Esophagus squamous epithelium (tissue), 4 donors: Measurements from ENCODE around the gene RABEP1.

Source experiments
- CTCF ChIP-seq, 6 experiments: fragments of 450-650 bp in 4 of 6; fragments of 200-600 bp in 2 of 6; sonication (generic) in 2 of 6; IDR thresholded peaks; one replicate each; pipeline ENCODE4 v1.5.1; 2016 to 2019; ENCODE audit warnings: antibody characterized with exemption in 6 of 6, mild to moderate bottlenecking in 4 of 6, moderate library complexity in 4 of 6
- POLR2A ChIP-seq, 4 donors: fragments of 450-650 bp; IDR thresholded peaks; one replicate each; pipeline ENCODE4 v1.6.1; 2017; ENCODE audit warnings: antibody characterized with exemption in 4 of 4, mild to moderate bottlenecking in 4 of 4, moderate library complexity in 3 of 4

- TF ChIP-seq POLR2A (IDR thresholded peaks at IDR 0.05) (no peak), CTCF (IDR thresholded peaks at IDR 0.05) (peak; percentile 32 to 74 (median 58))
These were observed 32.5 kb upstream of the RABEP1 start for GRCh38 chr17:5249615-5250014.
